Naive thymus-derived CD8-positive, alpha-beta T cell (primary cell): ENCODE data around the gene GLI3. TPM values are rescaled to one million over a fixed set of nuclear protein-coding genes. Genes with fewer than 3 reads are reported as not detected.

ENCODE experiments used
- ATAC-seq, 2 donors: fragments of 150-1000 bp; cut with Tn5 transposase in 1 of 2; sonication (Bioruptor Pico), chemical (Tn5 transposase) in 1 of 2; 1 replicate in 1 of 2; 2 replicates in 1 of 2; pipeline ENCODE4 v1.10.0; 2021; ENCODE audit warnings: mild to moderate bottlenecking in 2 of 2, moderate library complexity in 2 of 2
- POLR2A ChIA-PET: fragments of 350-600 bp; sonication (Branson Sonifier 250); formaldehyde crosslinking; loops from one replicate; lab custom pipeline; 2021; ENCODE audit warnings: antibody characterized with exemption; lab: Charles Lee
- DNase-seq, 10 donors: peaks; one replicate each; pipeline versions ENCODE4 v3.0.0 to v3.0.0-alpha.2; 2020 to 2022
- H3K27ac Mint-ChIP-seq, 10 donors: one replicate each; pipeline ENCODE4 v1.8.0; 2020 to 2022; ENCODE audit warnings: mild to moderate bottlenecking in 10 of 10, mixed read lengths in 10 of 10, moderate library complexity in 4 of 10, inconsistent platforms in 1 of 10
- H3K27me3 Mint-ChIP-seq, 5 donors: one replicate each; pipeline ENCODE4 v1.8.0; 2021 to 2022; ENCODE audit warnings: mixed read lengths in 5 of 5
- H3K36me3 Mint-ChIP-seq, 3 donors: one replicate each; pipeline ENCODE4 v1.8.0; 2020 to 2022; ENCODE audit warnings: mixed read lengths in 3 of 3, mild to moderate bottlenecking in 2 of 3, inconsistent platforms in 1 of 3
- H3K4me1 Mint-ChIP-seq, 4 donors: one replicate each; pipeline ENCODE4 v1.8.0; 2021 to 2022; ENCODE audit warnings: mixed read lengths in 4 of 4
- H3K4me3 Mint-ChIP-seq, 10 donors: one replicate each; pipeline ENCODE4 v1.8.0; 2020 to 2022; ENCODE audit warnings: mild to moderate bottlenecking in 10 of 10, mixed read lengths in 10 of 10, moderate library complexity in 6 of 10, inconsistent platforms in 1 of 10
- H3K9me3 Mint-ChIP-seq, 9 donors: one replicate each; pipeline ENCODE4 v1.8.0; 2020 to 2022; ENCODE audit warnings: mixed read lengths in 9 of 9, mild to moderate bottlenecking in 3 of 9, inconsistent platforms in 1 of 9, moderate library complexity in 1 of 9
- polyA plus RNA-seq, 3 donors: library from polyadenylated mRNA; unstranded; fragments of 300-500 nt; fragmentation: Illumina TruSeq; gene quantifications; one replicate each; pipeline ENCODE4 v1.2.3, GENCODE V29; 2021
- total RNA-seq, 8 experiments: library from RNA in 2 of 8; stranded (reverse) in 2 of 8; gene quantifications; one replicate each; pipeline ENCODE4 v1.2.3 and lab custom pipeline; 2021 to 2026

The GLI3 gene
- total and polyA plus RNA-seq, 5 experiments from 2014 or later: not detected

DNA sequence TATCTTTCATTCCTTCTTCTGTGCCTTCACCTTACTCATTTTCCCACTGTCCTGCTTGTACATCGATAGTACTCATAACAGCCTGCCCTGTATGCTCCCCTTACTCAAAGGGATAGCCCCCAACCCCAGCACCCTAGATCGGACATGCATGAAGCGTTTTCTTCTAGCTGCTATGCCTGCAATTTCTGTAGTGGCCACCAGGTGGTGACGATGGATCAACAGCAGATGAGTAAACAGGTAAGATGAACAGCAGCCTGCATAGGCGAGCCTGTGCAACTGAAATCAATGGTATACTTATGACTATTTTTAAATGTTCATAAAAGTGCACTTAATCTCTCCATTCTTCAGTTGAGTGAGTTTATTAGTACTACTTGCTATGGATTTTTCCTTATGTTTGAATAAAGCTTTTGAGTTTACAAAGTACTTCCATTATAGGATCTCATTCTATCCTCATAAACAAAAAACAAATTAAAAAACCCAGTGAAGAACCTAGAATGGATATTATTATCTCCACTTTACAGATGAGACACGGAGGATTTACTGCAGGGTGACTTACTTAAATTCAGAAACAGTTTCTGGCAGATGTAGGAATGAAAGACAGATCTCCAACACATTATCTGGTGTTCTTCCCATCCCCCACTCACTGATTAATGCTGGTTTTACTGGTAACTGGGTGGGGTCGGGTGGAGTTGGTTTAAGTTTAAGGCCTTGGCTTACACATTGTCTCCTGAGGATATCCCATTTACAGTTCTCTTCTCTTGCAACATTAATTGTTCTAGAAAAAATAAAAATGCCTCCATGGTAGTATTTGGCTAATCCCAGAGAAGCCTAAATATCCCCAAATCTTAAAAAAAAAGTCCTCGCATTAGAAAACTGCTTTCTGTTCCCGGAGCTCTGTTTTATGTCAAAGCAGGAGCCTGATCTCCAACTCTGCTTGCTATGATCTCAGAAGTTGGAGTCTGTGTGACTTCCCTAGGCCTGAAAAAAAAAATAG, 222.1 kb downstream of the GLI3 start:
- peaks cover 7 to 45% (median 13%) of the 10 kb centered on the region in 5 donors for H3K27me3 Mint-ChIP-seq
- DNase-seq: peak in 2 of 10 donors; percentile 0 to 7
- ATAC-seq: no peak
- no peak overlapping the region for H3K27ac Mint-ChIP-seq
- POLR2A ChIA-PET: no interaction called here
- H3K4me3 Mint-ChIP-seq: no peak overlapping the region
- peaks cover 0 to 12% (median 0%) of the 10 kb centered on the region in 3 donors for H3K36me3 Mint-ChIP-seq
- H3K4me1 Mint-ChIP-seq: no peaks in the 10 kb centered on the region
- peaks cover 3 to 19% (median 13%) of the 10 kb centered on the region in 9 donors for H3K9me3 Mint-ChIP-seq

DNA sequence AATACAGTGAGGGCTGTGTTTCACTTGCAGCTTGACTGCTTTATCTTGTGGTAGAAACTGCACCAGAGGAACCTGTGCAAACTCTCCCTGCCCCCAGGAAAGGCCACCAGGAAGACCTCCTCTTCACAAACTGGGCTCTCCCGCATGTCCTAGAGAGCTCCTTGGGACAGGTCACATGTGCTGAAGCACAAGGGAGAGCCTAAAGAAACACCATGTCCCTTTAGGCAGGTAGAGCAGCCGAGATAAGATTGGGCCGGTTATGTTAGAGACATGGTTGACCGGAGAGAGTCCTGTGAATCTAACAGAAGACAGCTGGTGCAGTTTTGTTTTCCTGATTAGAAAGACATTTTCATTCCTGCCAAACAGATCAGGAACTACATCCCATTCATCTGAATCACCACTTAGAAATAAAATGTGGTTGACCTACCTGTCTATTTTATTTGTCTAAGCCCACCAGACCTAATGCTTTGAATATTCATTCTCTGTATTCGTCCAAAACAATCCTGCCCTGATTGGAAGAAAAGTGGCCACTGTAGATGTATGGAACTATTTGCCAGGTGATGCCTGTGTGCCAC, 224.1 kb downstream of the GLI3 start:
- Mint-ChIP-seq H3K27me3 (peaks cover 4 to 30% (median 6%) of the 10 kb centered on the region in 5 donors), H3K4me3 (no peak overlapping the region), H3K27ac (no peak overlapping the region), H3K36me3 (peaks cover 0 to 12% (median 0%) of the 10 kb centered on the region in 3 donors), H3K4me1 (no peaks in the 10 kb centered on the region), H3K9me3 (peaks cover 3 to 19% (median 13%) of the 10 kb centered on the region in 9 donors)
- no peak for ATAC-seq
- DNase-seq: no peak
- POLR2A ChIA-PET: no interaction called here

DNA sequence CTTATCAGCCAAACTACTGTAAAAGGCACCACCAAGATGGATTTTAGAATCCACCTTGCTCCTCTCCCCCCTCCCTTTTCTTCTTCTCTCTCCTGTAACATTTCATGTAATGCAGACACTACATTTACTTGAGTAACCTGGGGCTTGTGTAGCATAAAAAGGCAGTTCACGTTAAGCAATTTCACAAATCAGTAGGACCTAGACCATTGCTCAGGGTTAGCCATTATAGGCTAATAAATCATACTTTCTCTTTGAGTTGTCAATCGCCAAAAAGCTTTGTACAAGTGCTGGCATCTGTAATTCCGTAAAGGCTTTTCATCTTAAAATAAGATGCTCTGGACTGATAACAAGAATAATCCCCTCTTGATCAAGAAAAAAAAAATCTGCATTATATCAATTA, 224.7 kb downstream of the GLI3 start:
- no peak overlapping the region for H3K4me3 Mint-ChIP-seq
- no peak for ATAC-seq

DNA sequence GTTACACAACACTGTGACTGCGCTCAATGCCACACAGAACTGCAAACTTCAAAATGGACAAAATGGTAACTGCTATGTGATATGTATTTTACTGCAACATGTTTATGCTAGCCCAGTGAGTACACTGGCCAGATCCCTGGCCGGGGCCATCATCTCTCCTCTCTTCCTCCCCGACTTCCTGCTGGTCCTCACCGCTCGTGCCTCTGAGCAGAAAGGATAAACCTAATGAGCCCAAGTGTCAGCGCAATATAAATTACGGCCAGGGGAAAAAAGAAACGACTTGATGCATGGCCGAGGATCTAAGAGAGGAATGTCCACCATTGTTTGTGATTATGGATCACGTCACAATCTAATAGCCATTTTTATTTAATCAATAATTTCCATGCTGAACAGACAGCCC, 225.2 kb downstream of the GLI3 start:
- H3K27me3 Mint-ChIP-seq: peaks cover 1 to 20% (median 5%) of the 10 kb centered on the region in 5 donors
- DNase-seq: no peak

More for the DNA sequence above, 224.7 kb downstream of the GLI3 start:
- Mint-ChIP-seq H3K27ac (no peak overlapping the region), H3K4me1 (no peaks in the 10 kb centered on the region), H3K36me3 (peaks cover 0 to 12% (median 0%) of the 10 kb centered on the region in 3 donors), H3K9me3 (peaks cover 3 to 19% (median 13%) of the 10 kb centered on the region in 9 donors), H3K27me3 (peaks cover 1 to 25% (median 5%) of the 10 kb centered on the region in 5 donors)
- DNase-seq: no peak
- POLR2A ChIA-PET: no interaction called here

DNA sequence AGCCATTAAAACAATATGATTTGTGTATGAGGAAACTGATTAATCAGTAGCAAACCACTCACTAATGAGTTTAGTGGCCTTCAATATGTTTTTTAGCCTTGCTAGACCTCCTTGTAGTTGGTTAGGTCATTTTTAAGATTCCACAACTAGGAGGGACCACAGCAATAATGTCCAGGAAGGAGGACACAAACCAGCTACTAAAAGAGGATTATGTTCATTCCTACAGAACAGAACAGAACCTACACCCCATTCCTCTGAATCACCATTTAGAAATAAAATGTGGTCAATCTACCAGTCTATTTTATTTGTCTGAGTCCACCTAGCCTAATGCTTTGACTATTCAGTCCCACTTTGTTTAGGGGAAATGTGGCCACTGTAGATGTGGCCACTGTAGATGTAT, 226.3 kb downstream of the GLI3 start:
- Mint-ChIP-seq H3K9me3 (peaks cover 3 to 19% (median 12%) of the 10 kb centered on the region in 9 donors), H3K36me3 (peaks cover 0 to 12% (median 0%) of the 10 kb centered on the region in 3 donors)
- POLR2A ChIA-PET: no interaction called here

More for the DNA sequence above, 225.2 kb downstream of the GLI3 start:
- Mint-ChIP-seq H3K4me1 (no peaks in the 10 kb centered on the region), H3K9me3 (peaks cover 3 to 19% (median 13%) of the 10 kb centered on the region in 9 donors), H3K27ac (no peak overlapping the region), H3K4me3 (no peak overlapping the region), H3K36me3 (peaks cover 0 to 12% (median 0%) of the 10 kb centered on the region in 3 donors)
- POLR2A ChIA-PET: no interaction called here
- ATAC-seq: no peak

DNA sequence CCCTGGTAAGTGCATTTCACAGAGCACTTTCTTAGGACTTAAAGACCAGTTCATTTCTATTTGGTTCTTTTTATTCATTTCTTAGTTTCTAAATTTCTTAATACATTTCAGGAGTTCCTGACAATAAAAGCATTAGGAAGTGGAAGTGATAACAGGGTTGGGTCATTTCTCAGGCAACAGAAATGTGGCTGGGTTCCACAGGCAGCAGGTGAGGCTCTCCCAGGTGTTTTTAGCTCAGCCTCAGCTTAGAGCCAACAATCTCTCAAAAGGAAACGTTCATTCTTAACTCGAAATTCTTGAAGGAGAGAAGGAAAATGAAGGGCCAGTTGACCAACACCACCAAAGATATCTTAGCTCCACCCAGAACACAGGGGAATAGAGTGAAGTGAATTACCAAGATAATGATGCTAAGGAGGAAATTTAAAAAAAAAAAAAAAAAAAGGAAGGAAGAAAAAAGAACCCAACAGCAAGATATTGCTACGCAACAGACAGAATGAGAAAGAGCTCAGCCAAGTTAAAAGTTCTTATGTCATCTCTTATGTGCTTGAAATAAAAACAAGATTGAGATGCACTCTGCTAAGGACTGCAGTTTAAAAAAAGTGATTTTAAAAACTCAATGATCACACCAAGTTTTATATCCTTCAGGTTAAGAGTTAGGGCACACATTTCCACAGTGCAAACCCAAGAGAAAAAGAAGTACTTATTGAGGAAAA, 230.1 kb downstream of the GLI3 start:
- Mint-ChIP-seq H3K36me3 (no peaks in the 10 kb centered on the region), H3K9me3 (peaks cover 0 to 1% (median 0%) of the 10 kb centered on the region in 9 donors), H3K27me3 (peaks cover 0 to 12% (median 0%) of the 10 kb centered on the region in 5 donors), H3K4me1 (no peaks in the 10 kb centered on the region), H3K4me3 (no peak overlapping the region), H3K27ac (no peak overlapping the region)
- ATAC-seq (no peak), DNase-seq (no peak)
- POLR2A ChIA-PET: interaction anchor here (0.7 kb wide), 1 partner anchor 106 kb away, joined by 3 read pairs; no protein-coding TSS in a partner anchor

More for the DNA sequence above, 226.3 kb downstream of the GLI3 start:
- ATAC-seq: no peak
- DNase-seq: no peak
- H3K4me3 Mint-ChIP-seq: no peak overlapping the region
- no peak overlapping the region for H3K27ac Mint-ChIP-seq
- peaks cover 0 to 12% (median 4%) of the 10 kb centered on the region in 5 donors for H3K27me3 Mint-ChIP-seq
- H3K4me1 Mint-ChIP-seq: no peaks in the 10 kb centered on the region

DNA sequence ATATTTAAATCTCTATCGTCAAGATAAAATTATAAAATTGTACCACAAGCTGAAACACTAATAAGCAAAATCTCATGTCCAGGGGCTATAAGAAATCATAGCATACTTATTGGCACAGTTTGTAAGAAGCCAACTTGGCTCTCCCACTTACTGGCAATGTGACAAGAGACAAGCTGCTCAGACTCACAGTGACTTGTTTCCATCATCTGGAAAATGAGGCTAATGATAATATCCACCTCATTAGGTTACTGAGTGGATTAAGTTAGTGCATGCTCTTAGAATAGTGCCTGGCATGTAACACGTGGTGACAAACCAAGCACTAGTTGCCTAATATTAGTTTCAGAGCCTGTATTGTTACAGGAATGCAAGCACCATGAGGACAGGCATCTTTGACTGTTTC, 234.4 kb downstream of the GLI3 start:
- no peak for DNase-seq
- Mint-ChIP-seq H3K9me3 (peaks cover 0 to 2% (median 0%) of the 10 kb centered on the region in 9 donors), H3K27ac (no peak overlapping the region), H3K4me3 (no peak overlapping the region), H3K4me1 (no peaks in the 10 kb centered on the region), H3K36me3 (no peaks in the 10 kb centered on the region), H3K27me3 (peaks cover 0 to 27% (median 10%) of the 10 kb centered on the region in 5 donors)
- POLR2A ChIA-PET: no interaction called here
- no peak for ATAC-seq

DNA sequence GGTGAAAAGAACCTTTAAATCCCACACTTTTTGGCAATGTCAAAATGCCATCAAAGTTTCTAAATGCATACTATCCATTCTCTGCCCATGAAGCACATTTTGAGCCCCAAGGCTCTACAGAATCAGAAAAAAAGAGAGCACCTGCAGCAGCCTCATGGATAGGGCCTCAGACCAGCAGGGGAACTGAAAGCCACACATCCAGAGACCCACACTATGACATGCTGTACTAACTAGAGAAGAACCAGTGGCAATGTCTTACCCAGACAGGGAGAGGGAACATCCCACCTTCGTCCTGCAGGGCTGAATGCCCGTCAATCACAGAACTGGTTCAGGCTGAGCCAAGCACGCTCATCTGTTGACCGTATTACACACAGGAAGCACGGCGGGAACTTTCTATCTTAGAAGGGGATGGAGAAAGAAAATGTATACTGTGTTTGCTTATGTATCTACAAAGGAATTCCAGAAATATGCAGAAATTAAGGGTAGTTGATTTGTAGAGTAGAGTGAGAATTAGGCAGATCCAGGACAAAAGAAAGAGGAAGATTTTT, 237.2 kb downstream of the GLI3 start:
- DNase-seq: no peak
- no peak for ATAC-seq
- Mint-ChIP-seq H3K4me3 (no peak overlapping the region), H3K27me3 (peaks cover 0 to 35% (median 14%) of the 10 kb centered on the region in 5 donors), H3K27ac (no peak overlapping the region), H3K9me3 (peaks cover 0 to 2% (median 0%) of the 10 kb centered on the region in 9 donors), H3K36me3 (no peaks in the 10 kb centered on the region), H3K4me1 (no peaks in the 10 kb centered on the region)
- POLR2A ChIA-PET: no interaction called here

DNA sequence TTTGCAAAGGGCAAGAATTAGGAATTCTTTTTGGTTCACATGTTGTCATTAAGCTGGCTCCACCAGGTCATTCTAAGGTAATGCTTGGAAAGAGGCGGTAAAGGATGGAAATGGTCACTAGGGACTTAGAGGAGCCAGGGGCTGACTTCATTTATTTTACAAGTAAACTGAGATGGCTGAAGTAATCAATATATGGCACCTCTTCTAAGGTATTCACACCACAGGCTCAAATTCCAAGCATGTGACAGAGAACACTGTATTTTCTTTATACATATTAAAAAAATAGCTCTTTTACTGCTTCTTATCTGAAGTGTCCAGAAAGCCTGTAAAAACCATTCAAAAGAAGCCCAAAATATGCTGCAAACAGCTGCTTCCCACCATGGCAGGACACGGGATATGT, 239.0 kb downstream of the GLI3 start:
- Mint-ChIP-seq H3K4me3 (no peak overlapping the region), H3K27me3 (peaks cover 0 to 35% (median 14%) of the 10 kb centered on the region in 5 donors), H3K9me3 (peaks cover 0 to 2% (median 0%) of the 10 kb centered on the region in 9 donors), H3K4me1 (no peaks in the 10 kb centered on the region), H3K27ac (no peak overlapping the region), H3K36me3 (no peaks in the 10 kb centered on the region)
- no peak for DNase-seq
- no peak for ATAC-seq
- POLR2A ChIA-PET: no interaction called here

DNA sequence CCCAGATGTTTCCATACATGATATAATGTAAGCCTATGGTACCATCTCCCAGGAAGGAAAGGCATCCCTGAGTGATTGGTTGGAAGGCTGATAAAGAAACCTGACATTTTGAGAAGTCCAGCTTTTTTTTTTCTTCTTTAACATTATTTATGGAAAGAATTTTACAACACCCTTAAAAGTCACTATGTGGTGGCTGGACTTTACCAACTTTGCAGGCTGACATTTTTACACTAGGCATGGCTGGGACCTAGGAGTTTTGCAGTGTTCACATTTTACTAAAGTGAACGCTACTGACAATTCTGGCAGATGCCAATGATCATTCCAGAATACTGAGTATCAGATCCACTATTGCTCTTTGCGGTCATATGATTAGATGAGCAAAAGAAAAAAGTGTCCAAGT, 239.9 kb downstream of the GLI3 start:
- H3K9me3 Mint-ChIP-seq: peaks cover 0 to 2% (median 0%) of the 10 kb centered on the region in 9 donors
- no peaks in the 10 kb centered on the region for H3K36me3 Mint-ChIP-seq
- H3K4me1 Mint-ChIP-seq: no peaks in the 10 kb centered on the region
- peaks cover 0 to 35% (median 14%) of the 10 kb centered on the region in 5 donors for H3K27me3 Mint-ChIP-seq
- ATAC-seq (no peak), DNase-seq (no peak)
- no peak overlapping the region for H3K27ac Mint-ChIP-seq
- POLR2A ChIA-PET: no interaction called here
- no peak overlapping the region for H3K4me3 Mint-ChIP-seq

DNA sequence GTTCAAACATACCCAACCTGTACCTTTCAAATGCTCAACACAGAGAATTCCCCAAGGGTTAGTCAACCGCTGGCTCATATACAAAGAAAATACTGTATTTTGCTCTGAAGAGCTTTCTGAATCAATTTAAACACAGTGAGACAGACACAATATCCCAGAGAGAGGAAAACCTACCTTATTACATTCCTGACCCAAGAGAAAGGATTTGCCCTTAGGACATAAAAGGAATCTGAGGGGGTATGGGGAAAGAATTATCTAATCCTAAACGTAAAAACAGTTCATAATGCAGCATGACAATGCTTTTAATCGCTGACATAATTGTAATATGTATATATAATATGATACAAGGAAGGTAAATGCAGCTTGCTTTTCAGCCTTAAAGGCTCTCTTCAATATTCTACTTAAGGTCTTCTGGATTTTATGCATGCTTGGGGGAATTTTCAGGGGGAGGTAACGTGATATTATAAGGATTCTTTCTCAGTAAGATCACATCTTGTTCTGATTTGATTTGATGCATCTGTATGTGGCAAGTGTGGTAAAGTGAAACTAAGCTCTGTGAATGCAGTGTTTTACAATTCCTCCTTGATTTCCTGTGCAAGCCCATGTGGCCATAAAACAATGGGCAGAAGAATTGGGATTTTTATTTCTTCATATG, 240.5 kb downstream of the GLI3 start:
- H3K4me1 Mint-ChIP-seq: no peaks in the 10 kb centered on the region
- POLR2A ChIA-PET: no interaction called here
- no peak overlapping the region for H3K27ac Mint-ChIP-seq
- no peaks in the 10 kb centered on the region for H3K36me3 Mint-ChIP-seq
- ATAC-seq: no peak
- no peak overlapping the region for H3K4me3 Mint-ChIP-seq
- DNase-seq: no peak
- H3K9me3 Mint-ChIP-seq: peaks cover 0 to 2% (median 0%) of the 10 kb centered on the region in 9 donors
- H3K27me3 Mint-ChIP-seq: peaks cover 0 to 35% (median 14%) of the 10 kb centered on the region in 5 donors
